K562 (cell line): Measurements from ENCODE around the gene OR1J1. TPM values are rescaled to one million over a fixed set of nuclear protein-coding genes. Genes with fewer than 3 reads are reported as not detected.

Source experiments
- ARHGAP35 ChIP-seq: fragments of 450-650 bp; IDR thresholded peaks from 2 replicates; pipeline ENCODE4 v1.6.1; 2018; ENCODE audit not compliant: partially characterized antibody
- EP400 ChIP-seq: fragments of 450-650 bp; IDR thresholded peaks from 2 replicates; pipeline ENCODE4 v1.6.1; 2017; ENCODE audit warnings: antibody characterized with exemption, mild to moderate bottlenecking, moderate library complexity
- ZBTB40 ChIP-seq, 2 experiments: fragments of 450-650 bp in 1 of 2; sonication (generic) in 1 of 2; formaldehyde crosslinking in 1 of 2; IDR thresholded peaks; 2 replicates each; pipeline versions ENCODE4 v1.7.1 to v1.9.0; 2016 to 2022; ENCODE audit warnings: inconsistent platforms in 1 of 2, mild to moderate bottlenecking in 1 of 2, missing genetic modification reagents in 1 of 2
- ZNF79 ChIP-seq: fragments of 250-450 bp; sonication (Bioruptor Pico); IDR thresholded peaks from 2 replicates; pipeline ENCODE4 v1.4.0; 2020; ENCODE audit warnings: low read depth, mild to moderate bottlenecking, moderate library complexity
- polyA plus RNA-seq, 8 experiments: library from polyadenylated mRNA; depleted of rRNA in 4 of 8; stranded (reverse) in 5 of 8; unstranded in 3 of 8; fragments of >200 nt; fragmentation: Nextera tagmentation in 2 of 8; fragmentation: Illumina TruSeq in 1 of 8; extraction: Ambion mirVana in 2 of 8; extraction: Trizol in 1 of 8; gene quantifications; 2 replicates each; pipeline versions ENCODE4 v1.2.1 to v1.2.3, GENCODE V29; 2011 to 2014; ENCODE audit warnings: inconsistent platforms in 1 of 8, missing spikeins in 1 of 8
- total RNA-seq, 7 experiments: library from RNA; depleted of rRNA in 6 of 7; stranded (reverse); fragments of >200 nt in 6 of 7; fragmentation: Illumina TruSeq in 2 of 7; extraction: Trizol in 2 of 7; gene quantifications; 2 replicates each; pipeline versions ENCODE4 v1.2.1 to v1.2.3, GENCODE V29; 2011 to 2021; ENCODE audit warnings: low replicate concordance in 1 of 7
- TF ChIP-seq, protein P1 (sequence below): sonication (generic); formaldehyde crosslinking; IDR thresholded peaks from 2 replicates; pipeline ENCODE4 v1.8.1; 2023; ENCODE audit warnings: mild to moderate bottlenecking, missing genetic modification reagents

OR1J1 gene
- total and polyA plus RNA-seq, 9 of the 15 experiments (the other 6 are each of a cell fraction or from before 2014, with no cell fraction given), result not detected

DNA sequence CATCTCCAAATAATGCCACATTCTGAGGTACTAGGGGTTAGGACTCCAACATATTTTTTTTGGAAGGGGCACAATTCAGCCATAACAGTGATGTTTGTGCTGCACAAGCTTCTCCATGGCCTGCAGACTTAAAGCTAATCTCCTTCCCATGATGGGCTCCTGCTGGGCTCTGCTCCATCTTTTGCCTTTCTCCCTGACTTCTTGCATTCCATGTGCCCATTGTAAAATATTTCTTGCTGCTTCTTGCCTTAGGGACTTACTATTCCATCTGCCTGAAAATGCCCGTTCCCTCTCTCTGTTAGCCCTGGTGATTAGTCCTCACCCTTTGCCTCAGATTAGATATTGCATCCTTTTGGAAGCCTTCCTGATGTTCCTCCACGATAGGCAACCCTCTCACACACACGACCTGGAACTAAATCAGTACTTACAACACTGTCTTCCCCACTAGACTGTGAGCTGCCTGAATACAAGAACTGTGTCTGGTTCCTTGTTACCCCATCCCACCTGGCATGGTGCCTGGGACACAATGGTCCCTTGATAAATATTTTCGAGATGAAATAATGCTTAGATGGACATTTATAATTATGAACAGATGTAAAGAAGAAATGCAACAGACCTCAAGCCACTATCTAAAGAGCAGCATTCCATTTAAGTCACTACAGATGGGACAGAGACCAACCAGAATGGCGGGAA lies 33.5 kb downstream of the OR1J1 start (continued):
- TF ChIP-seq ZBTB40 (IDR thresholded peaks at IDR 0.05) (no peak), ZBTB40 (CRISPR knock-in tag; IDR thresholded peaks at IDR 0.05) (no peak), ARHGAP35 (no peak), ZNF79 (no peak), EP400 (no peak)
- TF ChIP-seq, protein P1, sequence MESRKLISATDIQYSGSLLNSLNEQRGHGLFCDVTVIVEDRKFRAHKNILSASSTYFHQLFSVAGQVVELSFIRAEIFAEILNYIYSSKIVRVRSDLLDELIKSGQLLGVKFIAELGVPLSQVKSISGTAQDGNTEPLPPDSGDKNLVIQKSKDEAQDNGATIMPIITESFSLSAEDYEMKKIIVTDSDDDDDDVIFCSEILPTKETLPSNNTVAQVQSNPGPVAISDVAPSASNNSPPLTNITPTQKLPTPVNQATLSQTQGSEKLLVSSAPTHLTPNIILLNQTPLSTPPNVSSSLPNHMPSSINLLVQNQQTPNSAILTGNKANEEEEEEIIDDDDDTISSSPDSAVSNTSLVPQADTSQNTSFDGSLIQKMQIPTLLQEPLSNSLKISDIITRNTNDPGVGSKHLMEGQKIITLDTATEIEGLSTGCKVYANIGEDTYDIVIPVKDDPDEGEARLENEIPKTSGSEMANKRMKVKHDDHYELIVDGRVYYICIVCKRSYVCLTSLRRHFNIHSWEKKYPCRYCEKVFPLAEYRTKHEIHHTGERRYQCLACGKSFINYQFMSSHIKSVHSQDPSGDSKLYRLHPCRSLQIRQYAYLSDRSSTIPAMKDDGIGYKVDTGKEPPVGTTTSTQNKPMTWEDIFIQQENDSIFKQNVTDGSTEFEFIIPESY (CRISPR knock-in tag), result no peak
